Liver (tissue), 10 donors: Measurements from ENCODE around the gene LPCAT1. TPM values are rescaled to one million over a fixed set of nuclear protein-coding genes. Genes with fewer than 3 reads are reported as not detected.

ENCODE experiments used
- DNase-seq: peaks from one replicate; pipeline ENCODE4 v3.0.0-alpha.2; 2017; ENCODE audit warnings: low spot score
- H3K27ac ChIP-seq, 2 donors: one replicate each; pipeline ENCODE4 v1.7.0; 2013; ENCODE audit warnings: inconsistent platforms in 2 of 2, low read length in 2 of 2, control low read depth in 1 of 2, low read depth in 1 of 2, mild to moderate bottlenecking in 1 of 2
- H3K27me3 ChIP-seq, 4 donors: one replicate each; pipeline versions ENCODE4 v1.6.1 to v1.7.0; 2013; ENCODE audit warnings: low read length in 3 of 4, inconsistent platforms in 1 of 4, mild to moderate bottlenecking in 1 of 4, moderate library complexity in 1 of 4; ENCODE audit not compliant: control insufficient read depth in 4 of 4, insufficient read depth in 4 of 4
- H3K36me3 ChIP-seq, 4 donors: one replicate each; pipeline versions ENCODE4 v1.6.1 to v1.7.0; 2013; ENCODE audit warnings: low read length in 3 of 4, mild to moderate bottlenecking in 3 of 4, low read depth in 1 of 4, moderate library complexity in 1 of 4; ENCODE audit not compliant: control insufficient read depth in 4 of 4, insufficient read depth in 3 of 4
- H3K4me1 ChIP-seq, 4 donors: one replicate each; pipeline versions ENCODE4 v1.6.1 to v1.7.0; 2013; ENCODE audit warnings: low read length in 3 of 4, mild to moderate bottlenecking in 3 of 4, moderate library complexity in 1 of 4; ENCODE audit not compliant: control insufficient read depth in 4 of 4, insufficient read depth in 4 of 4
- H3K4me3 ChIP-seq, 3 donors: one replicate each; pipeline versions ENCODE4 v1.6.1 to v1.7.0; 2013; ENCODE audit warnings: low read length in 3 of 3, control low read depth in 1 of 3, low read depth in 1 of 3, mild to moderate bottlenecking in 1 of 3
- H3K9ac ChIP-seq, 2 donors: one replicate each; pipeline ENCODE4 v1.7.0; 2013; ENCODE audit warnings: low read length in 2 of 2, mild to moderate bottlenecking in 2 of 2, moderate library complexity in 2 of 2, control low read depth in 1 of 2, low read depth in 1 of 2
- H3K9me3 ChIP-seq, 4 donors: one replicate each; pipeline versions ENCODE4 v1.6.1 to v1.7.0; 2013; ENCODE audit warnings: low read length in 3 of 4; ENCODE audit not compliant: control insufficient read depth in 4 of 4
- ATF3 ChIP-seq: IDR thresholded peaks from 2 replicates; pipeline ENCODE4 v1.6.1; 2016; ENCODE audit warnings: antibody characterized with exemption
- FOXA1 ChIP-seq: IDR thresholded peaks from 2 replicates; pipeline ENCODE4 v1.6.1; 2016; ENCODE audit warnings: antibody characterized with exemption
- FOXA2 ChIP-seq: IDR thresholded peaks from 2 replicates; pipeline ENCODE4 v1.6.1; 2016; ENCODE audit warnings: antibody characterized with exemption
- GABPA ChIP-seq, 2 donors: IDR thresholded peaks in 1 of 2; conservative IDR thresholded peaks in 1 of 2; 2 replicates each; pipeline ENCODE4 v1.6.1; 2016; ENCODE audit warnings: antibody characterized with exemption in 2 of 2, mild to moderate bottlenecking in 1 of 2, moderate library complexity in 1 of 2
- HNF4A ChIP-seq, 2 donors: conservative IDR thresholded peaks; 2 replicates each; pipeline ENCODE4 v1.6.1; 2016; ENCODE audit warnings: antibody characterized with exemption in 2 of 2, mild to moderate bottlenecking in 2 of 2
- HNF4G ChIP-seq: IDR thresholded peaks from 2 replicates; pipeline ENCODE4 v1.6.1; 2016; ENCODE audit warnings: antibody characterized with exemption
- REST ChIP-seq: IDR thresholded peaks from 2 replicates; pipeline ENCODE4 v1.6.1; 2016; ENCODE audit warnings: antibody characterized with exemption, mild to moderate bottlenecking
- SP1 ChIP-seq: IDR thresholded peaks from 2 replicates; pipeline ENCODE4 v1.6.1; 2018; ENCODE audit warnings: antibody characterized with exemption, mild to moderate bottlenecking
- YY1 ChIP-seq: IDR thresholded peaks from 2 replicates; pipeline ENCODE4 v1.6.1; 2016; ENCODE audit warnings: antibody characterized with exemption, mild to moderate bottlenecking
- WGBS: extraction: QIAGEN DNeasy Blood & Tissue Kit; methylation state at CpG from one replicate; pipeline ENCODE4 v1.1.7; 2013; 5-methylcytosine and 5-hydroxymethylcytosine counted together
- polyA plus RNA-seq, 2 donors: library from polyadenylated mRNA; stranded (reverse) in 1 of 2; unstranded in 1 of 2; fragments of 200-250 nt in 1 of 2; fragments of >200 nt in 1 of 2; fragmentation: Nextera tagmentation in 1 of 2; extraction: Ambion mirVana in 1 of 2; gene quantifications; one replicate each; pipeline versions ENCODE4 v1.2.1 to v1.2.3, GENCODE V29; 2013 to 2015
- small RNA-seq: library from RNA; depleted of rRNA; stranded (forward); fragments of <200 nt; gene quantifications from one replicate; pipeline ENCODE3, GENCODE V24; 2014
- total RNA-seq, 2 donors: library from RNA; depleted of rRNA; stranded (reverse); fragments of >200 nt; gene quantifications; one replicate each; pipeline ENCODE4 v1.2.3, GENCODE V29; 2014
- TF ChIP-seq, protein P1 (sequence below): IDR thresholded peaks from 2 replicates; pipeline ENCODE4 v1.6.1; 2016; ENCODE audit warnings: antibody characterized with exemption
- TF ChIP-seq, protein P2 (sequence below): fragments of 150-350 bp; IDR thresholded peaks from 2 replicates; pipeline ENCODE4 v1.5.1; 2017; ENCODE audit warnings: improper control_type of control experiment, low read depth, low read length; ENCODE audit not compliant: missing input control
- TF ChIP-seq, protein P3 (sequence below): IDR thresholded peaks from 2 replicates; pipeline ENCODE4 v1.6.1; 2016; ENCODE audit warnings: antibody characterized with exemption
- donor health status: healthy.
- donor health status: healthy.
- donor health status: healthy.
- donor health status: healthy.
- donor health status: healthy.

LPCAT1 gene
- total and polyA plus RNA-seq, 4 donors: 1.5 to 12.8 (median 9.9) TPM

DNA sequence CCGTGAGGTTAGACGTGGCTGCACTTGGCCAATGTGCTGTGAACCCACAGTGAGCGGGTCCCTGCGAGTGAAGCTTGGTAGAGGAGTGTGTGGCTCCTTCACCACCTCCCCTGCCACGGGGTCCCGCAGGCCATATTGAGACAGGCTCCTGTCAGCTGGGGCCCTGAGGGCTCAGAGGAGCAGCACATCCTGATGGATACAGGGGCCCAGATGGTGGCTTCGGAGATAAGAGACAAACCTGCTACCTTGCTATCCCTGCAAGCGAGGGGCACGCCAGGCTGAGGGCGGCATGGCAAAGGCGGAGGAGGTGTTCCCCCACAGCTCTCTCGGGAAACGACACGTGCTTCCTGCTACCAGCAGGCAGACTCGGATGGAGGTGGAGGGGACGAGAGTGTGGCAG is 111.6 kb downstream of the LPCAT1 start:
- H3K36me3 ChIP-seq: no peaks in the 10 kb centered on the region
- no peak overlapping the region for H3K4me3 ChIP-seq
- 54% methylated on average over 16 of the region's 16 CpGs for WGBS
- no peak overlapping the region for H3K27ac ChIP-seq
- no peaks in the 10 kb centered on the region for H3K9me3 ChIP-seq
- TF ChIP-seq, protein P1, sequence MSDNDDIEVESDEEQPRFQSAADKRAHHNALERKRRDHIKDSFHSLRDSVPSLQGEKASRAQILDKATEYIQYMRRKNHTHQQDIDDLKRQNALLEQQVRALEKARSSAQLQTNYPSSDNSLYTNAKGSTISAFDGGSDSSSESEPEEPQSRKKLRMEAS: no peak
- TF ChIP-seq REST (no peak), YY1 (no peak), FOXA1 (no peak), FOXA2 (no peak), GABPA (IDR thresholded peaks at IDR 0.05 in 1 of 2, conservative IDR thresholded peaks at IDR 0.05 in 1 of 2) (no peak), SP1 (no peak), ATF3 (no peak), HNF4A (conservative IDR thresholded peaks at IDR 0.05) (no peak), HNF4G (no peak)
- TF ChIP-seq, protein P2, sequence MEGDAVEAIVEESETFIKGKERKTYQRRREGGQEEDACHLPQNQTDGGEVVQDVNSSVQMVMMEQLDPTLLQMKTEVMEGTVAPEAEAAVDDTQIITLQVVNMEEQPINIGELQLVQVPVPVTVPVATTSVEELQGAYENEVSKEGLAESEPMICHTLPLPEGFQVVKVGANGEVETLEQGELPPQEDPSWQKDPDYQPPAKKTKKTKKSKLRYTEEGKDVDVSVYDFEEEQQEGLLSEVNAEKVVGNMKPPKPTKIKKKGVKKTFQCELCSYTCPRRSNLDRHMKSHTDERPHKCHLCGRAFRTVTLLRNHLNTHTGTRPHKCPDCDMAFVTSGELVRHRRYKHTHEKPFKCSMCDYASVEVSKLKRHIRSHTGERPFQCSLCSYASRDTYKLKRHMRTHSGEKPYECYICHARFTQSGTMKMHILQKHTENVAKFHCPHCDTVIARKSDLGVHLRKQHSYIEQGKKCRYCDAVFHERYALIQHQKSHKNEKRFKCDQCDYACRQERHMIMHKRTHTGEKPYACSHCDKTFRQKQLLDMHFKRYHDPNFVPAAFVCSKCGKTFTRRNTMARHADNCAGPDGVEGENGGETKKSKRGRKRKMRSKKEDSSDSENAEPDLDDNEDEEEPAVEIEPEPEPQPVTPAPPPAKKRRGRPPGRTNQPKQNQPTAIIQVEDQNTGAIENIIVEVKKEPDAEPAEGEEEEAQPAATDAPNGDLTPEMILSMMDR: no peak
- TF ChIP-seq, protein P3, sequence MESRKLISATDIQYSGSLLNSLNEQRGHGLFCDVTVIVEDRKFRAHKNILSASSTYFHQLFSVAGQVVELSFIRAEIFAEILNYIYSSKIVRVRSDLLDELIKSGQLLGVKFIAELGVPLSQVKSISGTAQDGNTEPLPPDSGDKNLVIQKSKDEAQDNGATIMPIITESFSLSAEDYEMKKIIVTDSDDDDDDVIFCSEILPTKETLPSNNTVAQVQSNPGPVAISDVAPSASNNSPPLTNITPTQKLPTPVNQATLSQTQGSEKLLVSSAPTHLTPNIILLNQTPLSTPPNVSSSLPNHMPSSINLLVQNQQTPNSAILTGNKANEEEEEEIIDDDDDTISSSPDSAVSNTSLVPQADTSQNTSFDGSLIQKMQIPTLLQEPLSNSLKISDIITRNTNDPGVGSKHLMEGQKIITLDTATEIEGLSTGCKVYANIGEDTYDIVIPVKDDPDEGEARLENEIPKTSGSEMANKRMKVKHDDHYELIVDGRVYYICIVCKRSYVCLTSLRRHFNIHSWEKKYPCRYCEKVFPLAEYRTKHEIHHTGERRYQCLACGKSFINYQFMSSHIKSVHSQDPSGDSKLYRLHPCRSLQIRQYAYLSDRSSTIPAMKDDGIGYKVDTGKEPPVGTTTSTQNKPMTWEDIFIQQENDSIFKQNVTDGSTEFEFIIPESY: no peak
- no peak overlapping the region for H3K9ac ChIP-seq
- peaks cover 0 to 5% (median 0%) of the 10 kb centered on the region in 4 donors for H3K27me3 ChIP-seq
- no peaks in the 10 kb centered on the region for H3K4me1 ChIP-seq
- DNase-seq: no peak

Small RNA genes within 50 kb of the gene (small RNA-seq; reads per million reads assigned to genes)
- gene MIR6075: not detected

Other genes starting within 250 kb of the LPCAT1 start
- gene TERT, start 228.9 kb downstream of the LPCAT1 start, total RNA-seq: under 1 TPM in 1 of 2 donors, not detected in 1; 0.14 TPM
- not detected for gene TERT, start 228.9 kb downstream of the LPCAT1 start, polyA plus RNA-seq
- 100 to 1,000 TPM; 135 to 255 TPM for gene CLPTM1L, start 178.9 kb downstream of the LPCAT1 start, total RNA-seq
- gene CLPTM1L, start 178.9 kb downstream of the LPCAT1 start, polyA plus RNA-seq: 100 to 1,000 TPM in 1 of 2 donors, 10 to 100 TPM in 1; 69.2 to 157 TPM
- not detected for gene SLC6A3, start 78.5 kb downstream of the LPCAT1 start, total RNA-seq
- not detected for gene SLC6A3, start 78.5 kb downstream of the LPCAT1 start, polyA plus RNA-seq